GM19351 (cell line): ENCODE results near the gene GRID1.

ENCODE experiments used
- ATAC-seq: cut with Tn5 transposase; IDR thresholded peaks from one replicate; pipeline ENCODE4 v1.9.1; 2021; ENCODE audit warnings: mild to moderate bottlenecking, moderate library complexity; ENCODE audit not compliant: unreplicated experiment

GRID1 gene

DNA sequence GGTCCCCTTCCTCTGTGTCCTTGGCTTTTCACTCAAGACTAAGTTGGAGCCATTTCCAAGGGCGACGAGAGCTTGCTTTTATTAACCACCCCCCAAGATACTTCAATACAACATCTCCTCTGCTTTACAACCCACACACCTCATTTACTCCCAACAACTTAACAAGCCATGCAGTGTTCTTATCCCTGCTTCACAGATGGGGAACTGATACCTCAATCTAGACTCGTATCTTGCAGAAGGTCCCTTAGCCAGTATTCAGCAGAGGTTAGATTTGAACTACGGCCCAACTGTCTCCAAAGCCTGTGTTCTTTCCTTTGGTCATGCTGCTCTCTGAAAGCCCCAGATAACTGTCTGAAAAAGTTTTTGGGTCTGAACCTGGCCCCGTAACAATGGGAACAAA lies 444.8 kb downstream of the GRID1 start:
- no peak for ATAC-seq

DNA sequence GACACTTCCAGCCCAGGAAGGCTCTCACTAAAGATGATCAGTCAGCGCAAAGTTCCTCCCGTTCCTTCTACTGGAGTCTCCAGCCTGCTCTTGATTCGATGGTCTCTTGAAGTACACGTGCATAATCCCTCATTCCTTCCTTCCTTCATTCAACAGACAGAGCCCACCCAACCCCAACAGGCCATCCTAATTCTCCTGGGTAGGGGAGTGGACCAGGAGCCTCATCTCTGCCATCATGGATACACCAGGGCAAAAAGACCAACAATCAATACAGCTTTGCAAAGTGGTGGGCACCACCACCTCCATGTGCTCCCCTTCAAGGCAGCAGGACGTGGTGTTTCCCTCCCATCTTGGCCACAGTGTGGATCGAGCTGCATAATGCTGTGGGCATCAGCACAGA lies 446.3 kb downstream of the GRID1 start:
- no peak for ATAC-seq

DNA sequence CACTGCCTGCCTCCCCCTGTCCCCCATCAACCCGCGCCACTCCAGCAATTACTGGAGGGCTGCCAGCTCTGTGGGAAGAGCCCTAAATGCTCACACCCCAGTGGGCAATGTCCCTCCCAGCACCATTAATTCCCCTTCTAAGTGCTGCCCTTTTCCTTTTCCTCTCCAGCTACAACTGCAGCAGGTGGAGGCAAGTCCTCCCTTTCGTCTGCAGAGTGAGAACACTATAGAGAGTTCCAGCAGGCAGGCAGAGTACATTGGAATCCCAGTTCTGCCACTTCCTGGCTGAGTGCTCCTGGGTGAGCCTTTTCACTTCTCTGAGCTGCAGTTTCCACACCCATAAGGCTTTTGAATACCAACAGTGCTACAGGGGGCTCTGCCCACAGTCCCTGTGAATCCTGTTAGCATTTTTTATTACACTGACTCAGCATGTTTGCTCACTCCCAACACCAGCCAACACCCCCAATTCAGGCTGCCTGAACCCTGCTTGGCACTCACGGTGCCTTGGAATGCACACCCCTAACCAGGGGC lies 447.0 kb downstream of the GRID1 start:
- no peak for ATAC-seq

DNA sequence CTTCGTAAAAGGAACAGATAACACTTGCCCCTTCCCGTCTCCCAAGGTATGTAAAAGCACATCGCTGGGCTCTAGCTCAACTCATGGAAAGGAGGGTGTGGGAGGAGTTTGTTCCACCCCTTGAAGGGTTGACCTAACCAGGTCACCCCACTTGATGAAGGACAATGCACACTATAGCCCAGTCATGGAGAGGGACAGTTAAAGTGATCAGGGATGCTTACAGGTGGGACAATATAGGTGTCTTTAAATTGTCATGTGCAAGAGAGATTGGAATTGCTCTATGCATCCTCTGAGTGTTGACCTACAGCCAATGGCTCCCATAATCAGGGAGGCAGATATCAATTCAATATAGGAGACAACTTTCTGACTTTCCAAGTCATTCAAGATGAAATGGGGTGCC lies 448.2 kb downstream of the GRID1 start:
- ATAC-seq = no peak

DNA sequence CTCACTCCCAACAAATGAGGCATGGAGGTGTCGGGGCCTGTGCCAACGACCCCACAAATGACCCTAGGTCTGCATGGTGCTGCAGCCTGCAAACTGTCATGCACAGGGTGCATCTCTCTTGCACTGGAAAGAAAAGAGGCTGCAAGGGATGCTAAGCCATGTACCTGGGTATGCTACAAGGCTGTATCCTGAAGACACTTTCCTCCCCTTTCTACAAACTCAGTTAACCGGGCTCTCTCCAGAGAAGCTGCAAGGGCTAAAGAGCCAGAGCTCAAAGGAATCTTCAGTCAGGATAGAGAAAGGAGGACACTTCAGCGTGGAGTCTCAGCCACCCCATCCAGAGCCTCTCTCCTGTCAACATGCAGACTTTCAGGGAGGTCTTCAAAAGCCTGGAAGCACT lies 449.0 kb downstream of the GRID1 start:
- ATAC-seq = no peak

DNA sequence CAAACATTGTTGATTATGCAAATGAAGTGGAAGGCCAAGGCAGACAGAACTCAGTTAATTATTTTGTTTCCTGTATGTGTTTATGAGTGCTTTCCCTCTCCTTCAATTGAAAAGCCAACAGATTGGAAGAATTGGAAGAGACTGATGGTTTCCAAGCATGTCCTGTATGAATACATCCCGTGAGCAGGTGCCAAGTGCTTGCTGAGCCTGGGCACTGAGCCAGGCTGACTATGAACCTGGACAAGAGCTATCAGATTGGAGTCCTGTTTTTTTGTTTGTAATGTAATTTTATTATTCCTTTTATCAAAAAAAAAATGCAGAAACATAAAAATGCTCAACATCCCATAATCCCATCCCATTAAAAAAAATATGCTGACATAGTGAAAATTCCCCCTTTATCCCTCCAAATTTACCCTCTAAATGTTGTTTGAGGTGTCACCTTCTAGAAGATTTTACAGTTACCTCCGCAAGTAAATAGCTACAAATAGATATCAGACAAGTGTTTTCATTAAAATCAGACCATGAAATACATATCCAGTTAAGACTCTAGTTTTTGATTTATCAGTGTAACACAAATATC lies 449.5 kb downstream of the GRID1 start:
- ATAC-seq = no peak

DNA sequence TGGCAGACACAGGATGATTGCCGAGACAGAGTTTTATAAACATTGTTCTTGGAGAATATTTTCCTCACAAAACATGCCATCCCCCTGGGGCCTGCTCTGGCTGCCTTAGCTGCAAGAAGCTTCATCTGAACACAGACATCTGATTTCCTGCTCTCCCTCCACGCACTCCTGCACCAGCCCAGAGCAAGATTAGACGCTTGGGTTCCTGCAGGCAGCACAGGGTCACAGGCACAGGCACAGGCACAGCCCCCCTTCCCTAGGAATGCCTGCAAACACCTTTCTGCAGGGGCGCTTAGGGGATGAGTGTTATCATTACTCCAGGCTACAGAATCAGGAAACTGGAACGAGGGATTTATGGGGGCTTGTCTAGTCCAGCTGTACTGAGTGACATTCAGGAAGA lies 450.3 kb downstream of the GRID1 start:
- ATAC-seq = no peak

DNA sequence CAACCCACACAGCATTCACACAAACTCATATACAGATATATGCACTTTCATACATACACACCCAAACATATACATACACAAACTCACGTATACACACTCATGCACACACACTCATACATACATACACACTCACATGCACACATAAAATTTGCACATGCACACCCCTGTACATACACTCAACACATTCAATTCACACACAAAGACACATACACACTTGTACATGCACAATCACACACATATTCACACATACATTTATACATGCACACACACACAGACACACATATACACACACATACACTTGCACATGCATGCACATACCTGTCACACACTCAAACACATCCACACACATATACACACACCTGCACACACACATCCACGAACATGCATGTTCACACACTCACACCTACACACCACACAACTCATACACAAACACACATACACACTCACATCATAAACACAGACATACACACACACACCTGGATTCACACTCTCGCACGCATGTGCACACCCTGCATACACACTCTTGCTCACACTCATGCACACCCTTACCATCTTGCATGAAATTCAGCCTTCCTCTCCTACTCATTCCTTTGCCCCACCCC lies 451.2 kb downstream of the GRID1 start:
- ATAC-seq = no peak

DNA sequence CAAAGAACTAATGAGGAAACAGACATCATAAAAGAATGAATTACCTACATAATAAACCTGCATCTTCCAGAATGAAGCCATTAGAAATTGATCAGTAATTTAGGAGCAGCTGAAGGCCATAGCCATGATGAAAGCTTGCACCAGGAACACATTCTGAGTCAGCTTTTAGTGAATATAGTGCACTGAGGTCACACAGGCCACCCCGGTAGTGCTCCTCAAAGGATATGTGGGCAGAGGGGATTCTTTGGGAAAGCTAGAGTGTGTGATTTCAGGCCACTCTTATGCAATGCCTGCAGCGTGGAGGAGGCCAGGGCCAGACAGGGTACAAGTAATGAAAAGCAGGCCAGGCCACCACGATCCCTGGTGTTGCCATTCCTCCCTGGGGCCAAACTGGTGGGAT lies 451.9 kb downstream of the GRID1 start:
- no peak for ATAC-seq

DNA sequence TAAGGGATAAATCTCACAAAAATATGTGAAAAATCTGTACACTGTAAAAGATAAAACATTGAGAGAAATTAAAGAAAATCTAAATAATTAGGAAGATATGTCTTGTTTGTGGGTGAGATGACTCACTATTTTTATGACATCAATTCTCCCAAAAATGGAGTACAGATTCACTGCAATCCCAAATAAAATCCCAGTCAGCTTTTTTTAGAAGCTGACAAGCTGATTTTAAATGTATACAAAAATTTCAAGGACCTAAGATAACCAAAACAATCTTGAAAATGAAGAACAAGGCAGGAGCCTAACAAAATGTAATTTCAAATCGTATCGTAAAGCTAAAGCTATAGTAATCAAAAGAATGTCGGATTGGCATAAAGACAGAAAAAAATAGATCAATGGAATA lies 458.1 kb downstream of the GRID1 start:
- no peak for ATAC-seq

DNA sequence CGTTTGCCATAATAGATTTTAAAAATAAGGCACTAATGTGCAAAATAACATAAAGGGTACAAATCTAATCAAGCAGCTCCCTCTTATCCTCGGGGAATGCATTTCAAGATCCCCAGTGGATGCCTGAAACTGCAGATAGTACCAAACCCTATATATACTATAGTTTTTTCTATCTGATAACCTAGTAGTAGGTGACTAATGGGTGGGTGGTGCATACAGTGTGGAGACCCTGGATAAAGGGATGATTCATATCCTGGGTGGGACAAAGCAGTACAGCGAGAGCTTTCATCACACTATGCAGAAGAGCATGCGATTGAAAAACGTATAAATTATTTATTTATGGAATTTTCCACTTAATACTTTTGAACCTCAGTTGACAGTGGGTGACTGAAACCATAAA lies 464.5 kb downstream of the GRID1 start:
- no peak for ATAC-seq

DNA sequence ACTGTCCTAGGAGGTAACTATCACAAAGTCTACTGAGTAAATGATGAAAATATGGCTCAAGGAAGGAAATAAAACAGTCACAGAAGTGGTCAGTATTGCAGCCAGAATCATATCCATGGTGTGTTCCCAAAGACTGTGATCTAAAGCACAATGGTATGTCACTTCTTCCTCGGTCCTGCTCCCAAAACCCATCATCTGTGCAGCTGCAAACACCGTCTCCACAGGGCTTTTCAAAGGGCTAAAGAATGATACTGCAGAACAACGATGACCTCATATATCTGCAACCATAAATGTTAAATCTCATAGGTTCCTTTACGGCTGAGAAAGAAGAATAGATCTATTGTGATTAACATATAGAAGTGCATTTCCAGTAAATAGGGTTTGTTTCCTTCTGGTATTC lies 465.0 kb downstream of the GRID1 start:
- ATAC-seq = no peak

DNA sequence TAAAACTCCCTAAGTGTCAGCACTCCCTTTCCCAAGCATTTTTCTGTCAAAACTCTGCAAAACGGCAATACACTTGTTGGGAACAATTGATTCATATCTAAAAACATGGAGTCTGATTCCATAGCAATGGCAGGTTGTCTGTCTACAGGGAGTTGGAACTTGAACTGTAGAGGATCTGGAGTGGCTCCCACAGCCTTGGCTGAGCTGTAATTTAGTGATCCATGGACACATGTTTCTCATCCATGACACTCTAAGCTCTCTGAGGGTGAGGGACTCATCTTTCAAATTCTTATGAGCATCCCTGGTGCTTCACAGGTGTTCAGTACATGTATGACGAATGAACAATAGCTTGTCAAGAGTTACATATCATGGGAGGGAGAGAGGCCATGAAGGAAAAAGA lies 466.1 kb downstream of the GRID1 start:
- ATAC-seq = no peak

DNA sequence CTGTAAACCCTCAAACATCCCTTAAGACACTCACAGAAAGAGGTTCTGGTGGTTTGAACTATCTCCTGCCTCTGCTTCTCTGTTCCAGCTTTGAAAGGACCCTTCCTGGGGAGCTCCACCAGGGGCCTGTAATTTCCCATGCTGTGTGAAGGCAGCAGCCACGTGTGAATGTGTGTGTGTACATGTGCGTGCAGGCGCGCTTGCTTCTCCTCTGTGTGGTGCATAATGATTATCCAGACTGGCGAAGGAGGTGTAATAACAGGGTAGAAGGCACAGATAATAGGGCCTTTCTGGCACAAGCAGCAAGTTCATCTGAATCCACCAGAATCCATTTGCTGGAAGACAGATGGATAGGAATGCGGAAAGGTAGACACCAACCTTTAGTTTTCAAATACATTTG lies 466.5 kb downstream of the GRID1 start:
- no peak for ATAC-seq

DNA sequence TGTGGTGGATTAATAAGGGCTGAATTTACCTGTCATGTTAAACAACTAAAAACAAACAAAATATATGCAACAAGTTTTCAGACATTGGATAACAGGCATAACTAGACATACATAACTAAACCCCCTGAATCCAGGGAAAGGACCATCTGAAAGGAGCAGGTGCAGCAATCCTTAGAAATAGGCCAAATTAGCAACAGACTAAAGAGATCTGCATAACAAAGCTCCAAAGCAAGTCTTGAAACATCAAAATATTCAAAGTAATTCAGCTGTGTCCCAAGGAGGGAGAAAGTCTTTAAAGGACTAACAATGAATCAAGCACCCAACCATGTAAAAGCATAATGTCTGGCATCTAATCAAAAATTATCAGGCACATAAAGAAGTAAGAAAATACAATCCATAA lies 475.1 kb downstream of the GRID1 start:
- no peak for ATAC-seq

DNA sequence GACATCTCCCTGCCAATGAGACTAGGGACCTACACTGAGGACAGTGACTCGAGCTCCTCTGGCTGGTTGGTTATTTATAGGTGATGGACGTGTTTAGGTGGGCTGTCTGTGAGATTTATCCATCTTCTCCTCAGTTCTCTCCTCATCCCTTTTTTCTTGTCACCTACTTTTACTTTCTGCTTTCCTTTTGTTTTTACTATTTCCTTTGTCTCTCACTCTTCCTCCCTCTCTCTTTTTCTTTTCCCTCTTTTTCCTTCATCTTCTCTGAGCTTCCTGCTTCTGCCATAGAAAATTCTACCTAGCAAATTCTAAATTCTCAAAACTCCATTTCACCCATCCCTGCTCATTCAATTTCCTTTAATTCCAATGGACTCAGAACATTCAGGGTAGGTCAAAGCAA lies 478.0 kb downstream of the GRID1 start:
- no peak for ATAC-seq

DNA sequence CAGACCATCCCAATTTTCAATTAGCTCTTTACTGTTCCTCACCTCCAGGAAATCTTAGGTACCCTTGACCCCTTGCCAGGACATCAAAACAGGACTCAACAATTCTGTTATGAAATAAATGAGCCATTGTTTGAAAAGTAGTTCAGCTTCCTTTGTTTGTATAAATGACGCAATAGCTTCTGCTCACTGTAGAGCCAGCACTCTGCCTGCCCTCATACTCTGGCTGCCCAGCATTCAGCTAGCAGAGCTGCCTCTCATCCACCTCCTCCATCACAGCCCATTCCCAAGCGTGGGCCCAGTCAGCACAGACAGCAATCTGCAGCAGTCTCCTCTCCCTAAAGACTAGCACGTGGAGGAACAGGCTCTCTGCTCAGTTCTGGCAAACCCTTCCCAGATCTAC lies 478.6 kb downstream of the GRID1 start:
- ATAC-seq = no peak

DNA sequence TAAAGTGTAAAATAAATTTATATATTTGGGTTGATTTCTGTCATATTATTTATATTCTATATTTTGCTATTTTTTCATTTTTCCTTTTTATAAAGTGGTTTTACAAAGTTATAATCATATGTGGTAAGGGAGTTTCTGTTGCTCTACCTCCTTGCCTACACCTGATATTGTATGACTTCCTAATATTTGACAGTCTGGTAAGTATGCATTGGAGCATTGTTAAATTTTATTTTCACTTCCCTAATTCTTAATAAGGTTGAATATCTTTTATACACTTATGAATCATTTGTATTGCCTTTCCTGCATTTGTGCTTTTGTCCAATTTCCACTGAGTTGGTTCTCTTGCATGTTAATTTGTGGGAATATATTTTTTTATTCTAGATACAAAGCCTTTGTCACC lies 492.4 kb downstream of the GRID1 start:
- no peak for ATAC-seq

DNA sequence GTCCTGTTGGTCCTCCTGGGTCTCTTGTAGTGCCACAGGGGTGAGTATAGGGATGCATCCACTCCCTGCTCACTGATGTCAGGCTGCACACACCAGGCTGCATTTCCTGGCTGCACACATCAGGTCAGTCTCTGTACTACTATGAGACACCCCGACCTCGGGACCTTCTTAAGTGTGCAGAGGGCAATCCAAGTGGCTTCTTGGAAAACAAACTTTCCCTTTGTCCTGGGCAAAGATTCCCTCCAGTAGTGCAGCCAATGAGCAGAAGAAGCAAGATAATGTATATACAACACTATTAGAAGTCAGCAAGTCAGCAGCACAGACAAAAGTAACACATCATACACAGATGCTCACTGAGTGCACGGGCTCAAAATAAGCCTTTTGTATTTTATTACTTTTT lies 493.5 kb downstream of the GRID1 start:
- no peak for ATAC-seq

DNA sequence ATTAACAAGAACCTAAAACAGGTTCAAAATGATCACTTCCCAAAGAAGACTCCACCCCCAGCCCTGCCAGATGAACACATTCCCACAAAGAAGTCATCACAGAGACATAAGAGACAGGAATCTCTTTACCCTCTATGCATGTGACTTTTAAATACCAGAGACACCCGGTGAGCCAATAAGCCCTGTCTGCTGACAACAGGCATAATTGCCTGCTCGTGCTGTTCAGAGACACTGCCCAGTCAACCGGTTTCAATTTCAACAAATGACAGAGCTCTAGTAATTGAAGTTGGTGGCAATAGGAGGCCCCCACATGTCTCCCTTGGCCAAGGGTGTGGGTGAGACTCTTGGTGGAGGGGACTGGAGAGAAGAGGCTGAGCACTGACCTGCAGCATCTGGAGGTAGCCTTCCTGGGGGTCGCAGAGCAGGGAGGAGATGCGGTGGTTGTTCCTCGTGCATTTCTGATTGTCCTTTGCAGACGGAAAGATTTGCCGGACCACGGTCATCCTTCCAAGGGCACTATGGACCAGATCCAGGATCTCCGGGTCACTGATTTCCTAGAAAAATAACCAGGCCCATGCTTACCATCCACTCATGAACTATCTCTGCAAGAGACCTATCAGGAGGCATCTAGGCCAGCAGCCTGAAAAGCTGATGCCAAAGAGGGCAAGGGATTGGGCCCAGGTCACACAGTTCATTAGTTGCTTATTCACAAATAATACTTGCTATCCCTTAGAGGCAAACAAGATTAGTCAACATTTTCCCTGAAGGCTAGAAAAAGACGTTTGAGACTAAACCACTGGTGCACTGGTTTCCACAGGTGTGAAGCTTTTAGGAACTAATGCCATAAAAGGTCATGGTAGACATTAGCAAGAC lies 497.7 kb downstream of the GRID1 start:
- ATAC-seq = no peak

DNA sequence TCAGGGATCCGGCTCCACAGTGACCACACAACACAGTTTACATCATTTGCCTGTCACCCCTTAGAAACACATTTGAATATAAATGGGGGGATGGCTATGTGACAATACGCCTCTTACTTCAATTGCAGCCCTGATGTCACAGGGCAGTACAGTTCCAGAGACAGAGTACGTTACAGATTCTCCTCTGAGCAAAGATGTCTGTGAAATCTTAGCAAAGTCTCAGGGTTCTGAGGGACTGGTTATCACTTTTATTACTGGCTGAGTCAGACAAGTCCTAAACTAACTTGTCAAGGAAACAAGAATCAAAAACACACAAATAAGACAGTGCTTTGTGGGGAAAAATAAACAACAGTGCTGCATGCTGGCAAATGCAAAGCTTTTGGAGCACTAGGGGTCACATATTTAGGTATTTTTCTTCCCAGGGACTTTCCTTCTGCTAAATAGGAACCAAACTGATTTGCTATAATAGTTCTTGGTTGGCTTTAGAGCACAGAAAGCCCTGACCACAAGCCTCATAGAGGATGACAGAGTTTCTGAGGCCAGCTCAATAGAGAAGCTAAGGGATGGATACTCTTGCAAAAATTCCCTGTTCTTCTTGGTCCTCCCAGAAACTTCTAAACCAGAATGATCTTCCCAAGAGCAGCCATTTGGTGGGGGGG lies 501.6 kb downstream of the GRID1 start:
- ATAC-seq = no peak

DNA sequence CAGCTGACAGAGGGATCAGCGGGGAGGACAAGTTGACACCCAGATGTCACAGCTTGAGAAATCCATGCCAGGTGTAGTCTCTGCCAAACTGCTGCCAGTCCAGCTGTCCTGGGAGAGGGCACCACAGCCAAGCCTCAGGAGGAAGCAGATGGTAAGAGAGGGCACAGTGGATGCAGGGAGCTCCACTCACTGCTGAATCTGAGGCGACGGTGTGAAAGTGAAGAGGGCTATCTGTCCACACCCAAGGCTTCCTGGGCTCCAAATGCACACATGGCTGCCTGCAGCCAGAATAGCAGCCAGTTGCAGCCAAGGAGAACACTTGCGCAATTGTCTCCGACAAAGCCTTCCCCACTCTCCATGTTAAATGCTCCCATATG lies 502.4 kb downstream of the GRID1 start:
- no peak for ATAC-seq
